K562 (cell line): ENCODE measurements around the gene RAB31. TPM values are rescaled to one million over a fixed set of nuclear protein-coding genes. Genes with fewer than 3 reads are reported as not detected.
A peak's percentile ranks its signal among the peaks of the same experiment; 100 is the strongest.

ENCODE experiments used
- DPF2 ChIP-seq: fragments of 450-650 bp; IDR thresholded peaks from 2 replicates; pipeline ENCODE4 v1.6.1; 2016
- ETV6 ChIP-seq, 3 experiments: fragments of 150-350 bp in 1 of 3; sonication (generic) in 1 of 3; formaldehyde crosslinking in 1 of 3; IDR thresholded peaks; 2 replicates each; pipeline versions ENCODE4 v1.6.1 to v1.8.0; 2014 to 2022; ENCODE audit warnings: borderline replicate concordance in 2 of 3, low read depth in 2 of 3, antibody characterized with exemption in 1 of 3, low read length in 1 of 3, mild to moderate bottlenecking in 1 of 3, missing genetic modification reagents in 1 of 3
- PHF20 ChIP-seq: fragments of 450-650 bp; IDR thresholded peaks from 2 replicates; pipeline ENCODE4 v1.6.1; 2018; ENCODE audit not compliant: partially characterized antibody
- SMAD4 ChIP-seq: fragments of 250-450 bp; sonication (Bioruptor Pico); conservative IDR thresholded peaks from 2 replicates; pipeline ENCODE4 v1.8.0; 2021; ENCODE audit warnings: inconsistent platforms, mild to moderate bottlenecking, moderate library complexity
- SMARCB1 ChIP-seq: IDR thresholded peaks from 2 replicates; pipeline ENCODE4 v1.6.1; 2011; ENCODE audit warnings: improper control_type of control experiment, low read depth; ENCODE audit not compliant: insufficient read length
- SUPT5H ChIP-seq: fragments of 450-650 bp; IDR thresholded peaks from 2 replicates; pipeline ENCODE4 v1.6.1; 2016
- ZNF3 ChIP-seq: fragments of 250-450 bp; sonication (Bioruptor Pico); IDR thresholded peaks from 2 replicates; pipeline ENCODE4 v1.5.0; 2021; ENCODE audit warnings: mild to moderate bottlenecking, moderate library complexity
- polyA plus RNA-seq, 8 experiments: library from polyadenylated mRNA; depleted of rRNA in 4 of 8; stranded (reverse) in 5 of 8; unstranded in 3 of 8; fragments of >200 nt; fragmentation: Nextera tagmentation in 2 of 8; fragmentation: Illumina TruSeq in 1 of 8; extraction: Ambion mirVana in 2 of 8; extraction: Trizol in 1 of 8; gene quantifications; 2 replicates each; pipeline versions ENCODE4 v1.2.1 to v1.2.3, GENCODE V29; 2011 to 2014; ENCODE audit warnings: inconsistent platforms in 1 of 8, missing spikeins in 1 of 8
- total RNA-seq, 7 experiments: library from RNA; depleted of rRNA in 6 of 7; stranded (reverse); fragments of >200 nt in 6 of 7; fragmentation: Illumina TruSeq in 2 of 7; extraction: Trizol in 2 of 7; gene quantifications; 2 replicates each; pipeline versions ENCODE4 v1.2.1 to v1.2.3, GENCODE V29; 2011 to 2021; ENCODE audit warnings: low replicate concordance in 1 of 7
- TF ChIP-seq, protein P1 (sequence below), 2 experiments: fragments of 450-650 bp; IDR thresholded peaks; 2 replicates each; pipeline ENCODE4 v1.6.1; 2016

The RAB31 gene
- total and polyA plus RNA-seq, 9 of the 15 experiments (the other 6 are each of a cell fraction or from before 2014, with no cell fraction given), result 20.7 to 70.4 (median 41.3) TPM

DNA sequence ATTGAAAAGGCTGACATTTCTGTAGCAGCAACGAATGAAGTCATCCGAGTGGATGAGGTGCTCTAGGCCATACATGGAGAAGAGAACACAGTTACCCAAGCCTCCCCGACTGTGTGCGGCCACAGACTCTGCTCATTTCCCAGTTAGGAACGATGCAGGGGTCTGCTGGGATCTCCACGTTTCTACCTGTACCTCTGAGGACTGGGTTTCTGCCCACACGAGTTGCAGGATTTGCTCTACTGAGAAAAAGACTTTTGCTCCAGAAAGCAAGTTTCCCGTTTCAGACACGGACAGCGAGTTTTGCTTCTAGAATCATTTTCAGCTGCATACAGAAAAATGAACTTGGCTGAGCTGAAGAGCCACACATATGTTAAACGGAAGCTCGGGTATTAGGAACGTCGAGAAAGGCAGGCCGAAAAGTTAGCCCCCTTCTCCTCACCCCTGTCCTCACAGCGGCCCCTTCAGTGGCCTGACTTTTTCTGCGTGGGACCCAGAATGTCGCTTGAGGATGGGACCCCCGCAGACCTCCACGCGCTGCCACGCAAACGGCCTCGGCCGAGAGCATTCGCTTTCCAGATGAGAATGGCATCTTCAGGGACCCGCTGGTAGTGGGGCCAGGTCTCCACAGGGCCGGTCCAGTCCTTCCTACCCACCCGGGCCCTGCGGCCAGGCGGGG, 582 bp upstream of the RAB31 start (continued):
- TF ChIP-seq, protein P1, sequence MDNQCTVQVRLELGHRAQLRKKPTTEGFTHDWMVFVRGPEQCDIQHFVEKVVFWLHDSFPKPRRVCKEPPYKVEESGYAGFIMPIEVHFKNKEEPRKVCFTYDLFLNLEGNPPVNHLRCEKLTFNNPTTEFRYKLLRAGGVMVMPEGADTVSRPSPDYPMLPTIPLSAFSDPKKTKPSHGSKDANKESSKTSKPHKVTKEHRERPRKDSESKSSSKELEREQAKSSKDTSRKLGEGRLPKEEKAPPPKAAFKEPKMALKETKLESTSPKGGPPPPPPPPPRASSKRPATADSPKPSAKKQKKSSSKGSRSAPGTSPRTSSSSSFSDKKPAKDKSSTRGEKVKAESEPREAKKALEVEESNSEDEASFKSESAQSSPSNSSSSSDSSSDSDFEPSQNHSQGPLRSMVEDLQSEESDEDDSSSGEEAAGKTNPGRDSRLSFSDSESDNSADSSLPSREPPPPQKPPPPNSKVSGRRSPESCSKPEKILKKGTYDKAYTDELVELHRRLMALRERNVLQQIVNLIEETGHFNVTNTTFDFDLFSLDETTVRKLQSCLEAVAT (IDR thresholded peaks at IDR 0.05), result peak in 1 of 2 experiments; percentile 82; a peak in 2 of 4 replicates
- TF ChIP-seq SMAD4 (no peak), PHF20 (peak; percentile 44), ZNF3 (no peak), DPF2 (peak; percentile 29; the same call in 1 of the 2 replicates), ETV6 (IDR thresholded peaks at IDR 0.05; ENCODE audit: borderline replicate concordance in 1 of 2, low read depth in 2 of 2, low read length in 1 of 2) (no peak), ETV6 (CRISPR knock-in tag; IDR thresholded peaks at IDR 0.05; ENCODE audit: borderline replicate concordance) (0 out of 2 replicates have a peak, but pooled peaks have one; percentile 32), SMARCB1 (no peak), SUPT5H (0 out of 2 replicates have a peak, but pooled peaks have one; percentile 42)
- TF ChIP-seq, all 486 proteins: peak for 47
